IPS DF 6.9 (cell line): ENCODE results near the gene RAMP2.

Source experiments
- DNase-seq: peaks from one replicate; pipeline ENCODE4 v3.0.0-alpha.2; 2013; ENCODE audit warnings: low read depth, low spot score
- H3K27ac ChIP-seq: one replicate; pipeline ENCODE4 v1.5.1; 2013; ENCODE audit warnings: low read length, control low read depth
- H3K27me3 ChIP-seq: 2 replicates; pipeline ENCODE4 v1.6.1; 2013; ENCODE audit warnings: mild to moderate bottlenecking, low read length; ENCODE audit not compliant: control insufficient read depth, insufficient read depth
- H3K36me3 ChIP-seq: 2 replicates; pipeline ENCODE4 v1.6.1; 2013; ENCODE audit warnings: low read length; ENCODE audit not compliant: control insufficient read depth, insufficient read depth
- H3K4me1 ChIP-seq: 2 replicates; pipeline ENCODE4 v1.6.1; 2013; ENCODE audit warnings: low read length; ENCODE audit not compliant: control insufficient read depth, insufficient read depth
- H3K4me3 ChIP-seq: 2 replicates; pipeline ENCODE4 v1.5.1; 2013; ENCODE audit warnings: mild to moderate bottlenecking, low read length
- H3K9me3 ChIP-seq: 2 replicates; pipeline ENCODE4 v1.6.1; 2013; ENCODE audit warnings: low read length, inconsistent platforms; ENCODE audit not compliant: control insufficient read depth, insufficient read depth
- WGBS: extraction: QIAGEN DNeasy Blood & Tissue Kit; methylation state at CpG from one replicate; pipeline ENCODE4 v1.1.7; 2013; ENCODE audit warnings: mixed read lengths, missing lambda C conversion rate; ENCODE audit not compliant: insufficient read length, insufficient coverage; 5-methylcytosine and 5-hydroxymethylcytosine counted together

RAMP2 gene

GRCh38 chr17:42781639-42782165 is 20.7 kb downstream of the RAMP2 start:
- Histone ChIP-seq H3K27ac (no peak overlapping the region), H3K4me3 (no peak overlapping the region), H3K27me3 (peaks cover 9% of the 10 kb centered on the region; the same call in 1 of the 2 replicates), H3K36me3 (peaks cover 7% of the 10 kb centered on the region), H3K4me1 (peaks cover 4% of the 10 kb centered on the region), H3K9me3 (no peaks in the 10 kb centered on the region)
- no CpG with 5 or more reads among the region's 10 CpGs for WGBS
- DNase-seq, result no peak

- peaks cover 9% of the 10 kb centered on the region; the same call in 1 of the 2 replicates for H3K27me3 ChIP-seq
- no peak overlapping the region for H3K4me3 ChIP-seq
- peaks cover 4% of the 10 kb centered on the region for H3K4me1 ChIP-seq
- H3K27ac ChIP-seq, result no peak overlapping the region
- H3K9me3 ChIP-seq, result no peaks in the 10 kb centered on the region
- no CpG with 5 or more reads among the region's 29 CpGs for WGBS
- H3K36me3 ChIP-seq, result peaks cover 7% of the 10 kb centered on the region
- no peak for DNase-seq
Observed at GRCh38 chr17:42782166-42783061, 21.4 kb downstream of the RAMP2 start.

GRCh38 chr17:42783062-42783790 is 22.2 kb downstream of the RAMP2 start:
- Histone ChIP-seq H3K9me3 (no peaks in the 10 kb centered on the region), H3K27ac (no peak overlapping the region), H3K4me3 (no peak overlapping the region), H3K27me3 (peaks cover 9% of the 10 kb centered on the region; the same call in 1 of the 2 replicates), H3K36me3 (peaks cover 3% of the 10 kb centered on the region; the same call in 1 of the 2 replicates), H3K4me1 (peaks cover 4% of the 10 kb centered on the region)
- DNase-seq, result no peak
- WGBS, result no CpG with 5 or more reads among the region's 9 CpGs

GRCh38 chr17:42783791-42784138 is 22.7 kb downstream of the RAMP2 start:
- Histone ChIP-seq H3K27me3 (peaks cover 9% of the 10 kb centered on the region; the same call in 1 of the 2 replicates), H3K9me3 (no peaks in the 10 kb centered on the region), H3K4me3 (no peak overlapping the region), H3K4me1 (peaks cover 4% of the 10 kb centered on the region), H3K27ac (no peak overlapping the region), H3K36me3 (peaks cover 2% of the 10 kb centered on the region; the same call in 1 of the 2 replicates)
- DNase-seq, result no peak
- no CpG with 5 or more reads among the region's 22 CpGs for WGBS

- Histone ChIP-seq H3K27ac (no peak overlapping the region), H3K4me1 (peaks cover 4% of the 10 kb centered on the region), H3K9me3 (no peaks in the 10 kb centered on the region), H3K27me3 (peaks cover 9% of the 10 kb centered on the region; the same call in 1 of the 2 replicates), H3K36me3 (no peaks in the 10 kb centered on the region; the same call in 1 of the 2 replicates), H3K4me3 (no peak overlapping the region)
- no peak for DNase-seq
- WGBS, result no CpG with 5 or more reads among the region's 25 CpGs
Observed at GRCh38 chr17:42784409-42784808, 23.4 kb downstream of the RAMP2 start.

- Histone ChIP-seq H3K4me3 (no peak overlapping the region), H3K36me3 (no peaks in the 10 kb centered on the region; the same call in 1 of the 2 replicates), H3K27ac (no peak overlapping the region), H3K4me1 (peaks cover 4% of the 10 kb centered on the region), H3K27me3 (peaks cover 9% of the 10 kb centered on the region; the same call in 1 of the 2 replicates), H3K9me3 (no peaks in the 10 kb centered on the region)
- WGBS, result no CpG with 5 or more reads among the region's 52 CpGs
- no peak for DNase-seq
Observed at GRCh38 chr17:42784811-42785592, 24.0 kb downstream of the RAMP2 start.

GRCh38 chr17:42787266-42787665 is 26.2 kb downstream of the RAMP2 start:
- Histone ChIP-seq H3K4me1 (peaks cover 1% of the 10 kb centered on the region; the same call in 1 of the 2 replicates), H3K27ac (no peak overlapping the region), H3K9me3 (no peaks in the 10 kb centered on the region), H3K4me3 (no peak overlapping the region), H3K27me3 (no peaks in the 10 kb centered on the region), H3K36me3 (no peaks in the 10 kb centered on the region; the same call in 1 of the 2 replicates)
- WGBS, result no CpG with 5 or more reads among the region's 11 CpGs
- DNase-seq, result no peak

GRCh38 chr17:42791948-42792347 is 30.9 kb downstream of the RAMP2 start:
- WGBS, result no CpG with 5 or more reads among the region's 2 CpGs
- no peak overlapping the region for H3K4me3 ChIP-seq
- no peak for DNase-seq
- H3K27me3 ChIP-seq, result no peaks in the 10 kb centered on the region
- H3K27ac ChIP-seq, result no peak overlapping the region
- H3K4me1 ChIP-seq, result no peaks in the 10 kb centered on the region
- H3K9me3 ChIP-seq, result no peaks in the 10 kb centered on the region
- H3K36me3 ChIP-seq, result peaks cover 4% of the 10 kb centered on the region; the same call in 1 of the 2 replicates

- Histone ChIP-seq H3K4me3 (no peak overlapping the region), H3K36me3 (peaks cover 4% of the 10 kb centered on the region; the same call in 1 of the 2 replicates), H3K27me3 (no peaks in the 10 kb centered on the region), H3K9me3 (no peaks in the 10 kb centered on the region), H3K27ac (no peak overlapping the region), H3K4me1 (no peaks in the 10 kb centered on the region)
- no peak for DNase-seq
- WGBS, result no CpG with 5 or more reads among the region's 5 CpGs
Observed at GRCh38 chr17:42792545-42792944, 31.5 kb downstream of the RAMP2 start.
